HG03135 (cell line): ENCODE measurements around the gene SAFB.
"Not testable (repeated sequence)": the region's sequence is repeated elsewhere in the genome, so short reads cannot be mapped to it uniquely, and the experiment has no call there.

ENCODE experiments used
- ATAC-seq: cut with Tn5 transposase; IDR thresholded peaks from one replicate; pipeline ENCODE4 v1.9.1; 2021; ENCODE audit warnings: mild to moderate bottlenecking, moderate library complexity; ENCODE audit not compliant: unreplicated experiment

Gene SAFB

DNA sequence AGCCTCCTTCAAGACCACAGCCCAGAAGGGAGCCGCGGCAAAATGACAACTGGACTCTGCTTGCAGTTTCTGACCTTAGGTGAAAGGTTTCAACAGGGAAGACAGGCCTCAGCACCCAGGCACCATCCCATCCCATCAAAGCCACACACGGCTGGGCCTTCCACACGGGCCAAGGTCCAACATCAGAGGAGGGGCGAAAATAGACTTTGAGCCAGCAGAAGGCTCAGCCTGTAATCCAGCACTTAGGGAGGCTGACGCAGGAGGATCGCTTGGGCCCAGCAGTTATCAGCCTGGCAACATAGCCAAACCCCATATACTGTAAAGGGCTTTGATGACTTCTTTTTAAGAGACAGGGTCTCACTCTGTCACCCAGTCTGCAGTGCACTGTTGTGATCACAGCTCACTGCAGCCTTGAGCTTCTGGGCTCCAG lies 28.3 kb upstream of the SAFB start:
- ATAC-seq: no peak

DNA sequence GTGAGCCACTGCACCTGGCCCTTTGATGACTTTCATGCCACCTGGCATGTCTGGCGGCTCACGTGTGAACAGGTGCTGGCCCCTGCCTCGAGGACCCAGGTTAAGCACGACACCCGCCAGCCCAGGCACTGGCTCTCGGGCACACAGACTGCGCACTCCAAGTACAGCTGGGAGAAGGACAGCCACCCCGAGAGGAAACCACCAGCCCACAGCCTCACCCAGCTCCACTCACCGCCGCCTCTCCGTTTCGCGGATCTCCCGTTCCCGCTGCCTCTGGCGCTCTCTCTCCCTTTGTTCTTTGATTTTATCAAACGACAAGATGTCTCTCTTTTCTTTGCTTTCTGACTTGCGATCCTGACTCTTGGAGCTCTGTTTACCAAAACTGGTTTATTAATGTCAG lies 27.8 kb upstream of the SAFB start:
- ATAC-seq: no peak

GRCh38 chr19:5595745-5596144 lies 27.1 kb upstream of the SAFB start:
- ATAC-seq: no peak

DNA sequence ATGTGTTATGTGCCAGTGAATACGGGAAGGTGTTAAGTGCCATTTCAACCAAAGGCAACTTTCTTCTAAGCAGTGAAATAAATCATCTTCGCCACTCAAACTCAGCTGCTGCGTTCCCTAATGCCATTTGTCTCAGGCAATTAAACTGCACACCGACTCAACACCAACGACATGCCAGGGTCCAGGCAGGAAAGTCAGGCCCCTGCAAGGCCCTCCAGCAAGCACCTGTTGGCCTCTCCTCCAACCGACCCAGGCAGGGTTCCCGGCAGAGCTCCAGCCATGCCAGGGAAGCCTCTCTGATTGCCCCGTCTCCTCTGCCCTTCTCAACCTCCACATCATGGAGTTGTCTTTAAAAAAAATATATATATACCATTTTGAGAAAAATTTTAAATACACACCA lies 22.1 kb upstream of the SAFB start:
- no peak for ATAC-seq

GRCh38 chr19:5603626-5604025 lies 19.3 kb upstream of the SAFB start:
- ATAC-seq: no peak

GRCh38 chr19:5605362-5605761 lies 17.5 kb upstream of the SAFB start:
- ATAC-seq: no peak

GRCh38 chr19:5607318-5608275 lies 15.3 kb upstream of the SAFB start:
- no peak for ATAC-seq

- ATAC-seq: no peak
These were observed 14.6 kb upstream of the SAFB start for GRCh38 chr19:5608291-5608690.

DNA sequence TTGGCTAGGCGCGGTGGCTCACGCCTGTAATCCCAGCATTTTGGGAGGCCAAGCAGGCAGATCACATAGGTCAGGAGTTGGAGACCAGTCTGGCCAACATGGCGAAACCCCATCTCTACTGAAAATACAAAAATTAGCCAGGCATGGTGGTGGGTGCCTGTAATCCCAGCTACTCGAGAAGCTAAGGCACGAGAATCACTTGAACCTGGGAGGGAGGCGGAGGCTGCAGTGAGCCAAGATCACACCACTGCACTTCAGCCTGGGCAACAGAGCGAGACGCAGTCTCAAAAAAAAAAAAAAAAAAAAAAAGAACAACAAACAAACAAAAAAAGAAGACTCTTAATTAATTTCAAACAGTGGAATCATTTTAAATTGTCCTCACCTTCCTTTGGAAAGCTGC lies 14.1 kb upstream of the SAFB start:
- not testable (repeated sequence) for ATAC-seq

- ATAC-seq: no peak
These were observed 12.9 kb upstream of the SAFB start for GRCh38 chr19:5609881-5610448.

DNA sequence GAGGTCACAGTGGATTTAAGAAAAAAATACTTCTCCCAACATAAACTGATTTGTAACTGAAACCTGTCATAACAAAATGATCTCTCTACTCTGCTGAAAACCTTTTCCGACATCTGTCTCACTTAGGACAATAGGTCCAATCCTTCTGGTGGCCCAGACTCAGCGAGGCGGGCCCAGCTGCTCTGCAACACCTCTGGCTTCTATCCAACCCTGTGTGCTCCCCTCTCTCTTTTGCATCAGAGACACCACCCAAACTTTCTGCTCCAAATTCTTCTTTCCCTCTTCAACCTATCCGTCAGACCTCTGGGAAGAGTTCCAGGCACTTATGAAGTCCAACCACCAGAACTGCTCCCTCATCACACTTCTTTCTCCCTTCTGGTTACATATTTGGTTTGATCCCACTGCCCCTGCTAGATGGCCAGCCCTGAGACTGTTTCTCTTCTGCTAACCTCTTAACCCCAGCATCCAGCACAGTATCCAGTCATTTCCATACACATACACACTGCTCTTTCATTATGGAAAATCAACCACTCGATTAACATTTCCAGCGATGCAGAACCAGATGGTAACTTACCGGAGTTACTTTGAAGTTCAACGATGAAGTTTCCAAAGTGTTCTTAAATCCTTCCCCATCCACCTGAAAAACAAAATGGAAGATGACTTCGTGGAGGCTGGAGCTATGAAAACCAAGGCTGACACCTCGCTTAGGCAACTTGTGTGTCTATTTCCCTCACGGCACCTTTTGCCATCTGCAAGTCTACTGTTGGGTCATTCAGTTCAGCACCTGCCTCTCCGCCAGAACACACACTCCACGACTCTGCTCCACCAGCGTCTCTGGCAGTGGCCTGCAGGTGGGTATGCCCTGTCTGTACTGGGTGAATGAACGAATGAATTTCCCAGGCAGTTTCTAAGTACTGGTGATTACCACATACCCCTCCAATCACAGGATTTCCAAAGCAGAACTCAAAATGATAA lies 9.7 kb upstream of the SAFB start:
- ATAC-seq: no peak

GRCh38 chr19:5615756-5616327 lies 7.0 kb upstream of the SAFB start:
- no peak for ATAC-seq

DNA sequence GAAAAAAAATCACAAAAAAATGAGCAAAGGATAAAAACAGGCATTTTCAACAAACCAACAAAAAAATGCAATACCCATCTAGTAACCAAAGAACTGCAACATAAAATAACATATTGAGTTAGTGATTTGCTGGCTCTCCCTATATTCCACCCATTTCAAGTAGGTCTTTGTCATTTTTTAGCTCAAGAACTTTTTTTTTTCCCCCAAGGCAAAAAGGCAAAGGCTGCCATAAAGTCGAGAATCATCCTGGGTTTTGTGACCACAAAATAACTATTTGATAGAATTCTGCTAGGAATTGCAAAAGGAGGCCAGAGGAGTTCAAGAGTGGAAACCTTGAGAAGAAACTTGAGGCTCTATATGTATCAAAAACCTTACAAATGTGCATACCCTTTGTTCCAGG lies 5.8 kb upstream of the SAFB start:
- no peak for ATAC-seq

DNA sequence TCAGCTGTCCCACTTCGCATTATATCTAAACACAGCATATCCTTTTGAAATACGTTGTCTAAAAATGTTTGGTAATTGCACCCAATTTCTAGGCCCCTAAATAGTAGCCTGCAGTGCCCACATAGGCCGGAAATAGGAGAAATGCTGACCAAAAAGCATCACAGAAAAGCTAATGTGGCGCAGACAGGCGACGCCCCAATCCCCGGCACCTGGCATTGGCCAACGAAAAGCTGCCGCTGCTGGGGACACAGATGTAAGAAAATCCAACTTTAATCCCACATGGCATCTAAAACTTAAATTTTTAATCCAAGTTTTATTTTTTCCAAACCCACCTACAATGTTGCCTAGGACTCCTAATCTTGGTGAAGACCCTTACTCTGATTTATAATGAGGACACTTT lies 4.3 kb upstream of the SAFB start:
- no peak for ATAC-seq

- ATAC-seq: no peak
These were observed 2.9 kb upstream of the SAFB start for GRCh38 chr19:5619946-5620345.

DNA sequence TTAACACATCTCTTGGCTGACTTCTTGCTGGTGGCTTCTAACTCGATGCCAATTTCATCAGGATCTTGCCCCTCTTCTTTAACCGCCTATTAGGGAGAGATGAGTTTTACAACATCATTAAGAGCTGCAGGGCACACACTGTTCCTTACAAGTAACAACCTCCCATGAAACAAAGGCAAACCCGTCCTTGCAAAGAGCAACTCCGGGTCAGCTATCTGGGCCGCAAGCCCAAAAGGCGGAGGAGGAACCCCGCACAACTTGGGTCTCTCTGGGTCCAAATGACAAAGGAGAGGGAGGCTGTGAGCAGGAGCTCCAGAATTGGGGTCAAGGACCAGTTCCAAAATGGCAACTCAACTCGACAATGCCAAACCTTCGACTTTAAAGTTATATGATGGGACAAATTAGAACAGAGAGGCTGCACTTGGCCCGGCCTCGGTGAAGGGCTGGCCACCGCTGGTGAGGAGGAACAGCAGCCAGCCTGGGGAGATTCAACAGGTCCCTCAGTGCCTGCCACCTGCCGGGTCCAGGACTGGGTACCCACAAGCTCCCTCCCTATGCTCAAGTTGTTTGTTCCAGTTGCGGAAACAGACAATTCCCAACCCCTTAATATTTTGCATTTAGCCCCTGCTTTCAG lies 1.5 kb upstream of the SAFB start:
- ATAC-seq: no peak

- no peak for ATAC-seq
These were observed 878 bp upstream of the SAFB start for GRCh38 chr19:5621945-5622464.

- peak; percentile 4 for ATAC-seq
These were observed 624 bp downstream of the SAFB start for GRCh38 chr19:5623397-5624017.

DNA sequence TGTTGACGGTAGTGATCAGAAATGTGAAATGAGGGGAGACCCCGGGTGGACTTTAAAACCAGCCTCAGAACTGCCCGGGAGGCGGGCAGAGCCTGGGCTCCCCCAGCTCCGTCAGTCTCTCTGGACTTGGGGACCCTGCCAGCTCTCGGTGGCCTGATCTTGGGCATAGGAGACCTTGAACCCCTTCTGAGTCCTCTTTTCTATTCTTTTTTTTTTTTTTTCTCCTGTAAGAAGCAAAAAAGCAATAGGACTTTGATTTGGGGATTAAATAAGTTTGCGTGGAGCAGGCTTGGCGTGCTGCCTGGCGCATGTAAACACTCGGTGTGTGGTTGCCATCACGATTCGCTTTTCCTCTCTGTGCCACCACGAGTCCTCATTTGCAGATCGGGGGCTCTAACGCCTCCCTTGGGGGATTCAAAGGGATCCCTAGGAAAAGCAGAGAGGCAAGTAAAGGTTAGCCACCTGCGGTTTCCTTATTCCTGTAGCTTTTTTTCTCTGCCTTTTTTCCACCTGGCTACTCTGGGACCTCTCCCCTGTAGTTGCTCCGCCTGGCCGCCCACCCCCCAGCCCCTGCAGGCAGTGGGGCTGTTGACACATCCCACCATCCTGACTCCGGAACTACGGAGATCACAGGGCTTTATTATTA lies 1.3 kb downstream of the SAFB start:
- no peak for ATAC-seq
